ENCODE measurements around the gene UNC5B. TPM values are rescaled to one million over a fixed set of nuclear protein-coding genes. Genes with fewer than 3 reads are reported as not detected.

UNC5B gene
- total and polyA plus RNA-seq, 12 donors: 2.0 to 27.0 (median 8.8) TPM

- WGBS, 4 donors: 49 to 74% (median 57%) methylated on average over 9 to 13 of the region's 13 CpGs
- DNase-seq: peak in 1 of 7 donors; percentile 28
- no peaks in the 10 kb centered on the region for H3K36me3 ChIP-seq (replicated peaks in 1 of 2)
Observed at GRCh38 chr10:71191551-71192076, 20.8 kb upstream of the UNC5B start.

GRCh38 chr10:71193516-71193915, 18.9 kb upstream of the UNC5B start:
- 60 to 98% (median 94%) methylated on average over 1 to 3 of the region's 3 CpGs for WGBS, 4 donors
- Histone ChIP-seq H3K4me1 (replicated peaks in 1 of 2) (no peaks in the 10 kb centered on the region), H3K4me3 (no peak overlapping the region), H3K27me3 (peaks cover 3% of the 10 kb centered on the region), H3K36me3 (replicated peaks in 1 of 2) (no peaks in the 10 kb centered on the region), H3K27ac (no peak overlapping the region), H3K9me3 (replicated peaks in 1 of 3) (peaks cover 0 to 13% (median 0%) of the 10 kb centered on the region in 3 donors)
- intact Hi-C loops (cut with DNase I): no loop called here
- TF ChIP-seq POLR2A (IDR thresholded peaks at IDR 0.05) (no peak), CTCF (IDR thresholded peaks at IDR 0.05) (no peak)
- no peak for DNase-seq

More at GRCh38 chr10:71191551-71192076, 20.8 kb upstream of the UNC5B start:
- H3K9me3 ChIP-seq (replicated peaks in 1 of 3): no peaks in the 10 kb centered on the region
- peaks cover 9 to 11% of the 10 kb centered on the region in 2 donors for H3K4me1 ChIP-seq (replicated peaks in 1 of 2)
- TF ChIP-seq CTCF (IDR thresholded peaks at IDR 0.05) (no peak), POLR2A (IDR thresholded peaks at IDR 0.05) (no peak)
- H3K27ac ChIP-seq: no peak overlapping the region
- intact Hi-C loops (cut with DNase I): no loop called here
- H3K4me3 ChIP-seq: no peak overlapping the region
- H3K27me3 ChIP-seq: no peaks in the 10 kb centered on the region

GRCh38 chr10:71197955-71198354, 14.4 kb upstream of the UNC5B start:
- DNase-seq: no peak
- no peak overlapping the region for H3K4me3 ChIP-seq
- H3K27me3 ChIP-seq: peaks cover 3% of the 10 kb centered on the region
- no peaks in the 10 kb centered on the region for H3K36me3 ChIP-seq (replicated peaks in 1 of 2)
- no peaks in the 10 kb centered on the region for H3K4me1 ChIP-seq (replicated peaks in 1 of 2)
- no peak overlapping the region for H3K27ac ChIP-seq
- intact Hi-C loops (cut with DNase I): no loop called here
- TF ChIP-seq POLR2A (IDR thresholded peaks at IDR 0.05) (no peak), CTCF (IDR thresholded peaks at IDR 0.05) (no peak)
- peaks cover 0 to 15% (median 0%) of the 10 kb centered on the region in 3 donors for H3K9me3 ChIP-seq (replicated peaks in 1 of 3)

GRCh38 chr10:71201849-71202248, 10.5 kb upstream of the UNC5B start:
- Histone ChIP-seq H3K9me3 (replicated peaks in 1 of 3) (peaks cover 0 to 15% (median 0%) of the 10 kb centered on the region in 3 donors), H3K27ac (no peak overlapping the region), H3K36me3 (replicated peaks in 1 of 2) (no peaks in the 10 kb centered on the region), H3K27me3 (peaks cover 8% of the 10 kb centered on the region), H3K4me3 (no peak overlapping the region), H3K4me1 (replicated peaks in 1 of 2) (no peaks in the 10 kb centered on the region)
- intact Hi-C loops (cut with DNase I): no loop called here
- 67 to 95% (median 83%) methylated on average over 1 of the region's 1 CpG for WGBS, 4 donors
- DNase-seq: no peak
- TF ChIP-seq POLR2A (IDR thresholded peaks at IDR 0.05): no peak
- no peak for TF ChIP-seq CTCF (IDR thresholded peaks at IDR 0.05)
